8988T (cell line): Measurements from ENCODE around the gene ARHGEF17.

Experiments used
- DNase-seq: peaks from one replicate; pipeline ENCODE4 v3.0.0; 2011

The ARHGEF17 gene

DNA sequence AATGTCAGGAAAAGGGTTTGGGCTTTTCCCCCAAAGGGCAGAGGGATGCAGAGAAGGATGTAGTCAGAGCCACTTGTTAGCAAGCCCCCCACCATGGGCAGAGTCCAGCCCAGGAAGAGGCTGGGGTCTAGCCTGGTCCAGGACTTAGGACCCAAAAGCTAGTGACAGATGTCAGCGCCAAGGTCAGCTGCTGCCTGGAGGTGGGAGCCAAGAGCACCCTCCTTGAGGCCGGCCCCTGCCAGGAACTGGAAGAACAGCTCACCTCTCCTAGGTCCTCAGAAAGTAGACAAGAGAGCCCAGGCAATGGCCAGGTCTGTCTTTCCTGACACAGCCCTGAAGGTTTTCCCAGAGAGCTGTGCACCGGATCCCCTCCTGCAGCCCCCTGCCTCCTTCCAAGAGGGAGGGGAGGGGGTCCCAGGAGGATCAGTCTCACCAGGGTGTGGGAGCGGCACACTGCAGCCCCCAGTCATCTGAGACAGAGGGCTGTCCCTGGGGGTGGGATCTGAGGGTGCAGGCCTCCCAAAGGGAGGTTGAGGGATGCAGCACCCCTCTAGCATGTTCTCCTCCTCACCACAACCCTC, 14.6 kb upstream of the ARHGEF17 start:
- DNase-seq: no peak

- no peak for DNase-seq
These were observed 13.5 kb upstream of the ARHGEF17 start for GRCh38 chr11:73294604-73295003.

DNA sequence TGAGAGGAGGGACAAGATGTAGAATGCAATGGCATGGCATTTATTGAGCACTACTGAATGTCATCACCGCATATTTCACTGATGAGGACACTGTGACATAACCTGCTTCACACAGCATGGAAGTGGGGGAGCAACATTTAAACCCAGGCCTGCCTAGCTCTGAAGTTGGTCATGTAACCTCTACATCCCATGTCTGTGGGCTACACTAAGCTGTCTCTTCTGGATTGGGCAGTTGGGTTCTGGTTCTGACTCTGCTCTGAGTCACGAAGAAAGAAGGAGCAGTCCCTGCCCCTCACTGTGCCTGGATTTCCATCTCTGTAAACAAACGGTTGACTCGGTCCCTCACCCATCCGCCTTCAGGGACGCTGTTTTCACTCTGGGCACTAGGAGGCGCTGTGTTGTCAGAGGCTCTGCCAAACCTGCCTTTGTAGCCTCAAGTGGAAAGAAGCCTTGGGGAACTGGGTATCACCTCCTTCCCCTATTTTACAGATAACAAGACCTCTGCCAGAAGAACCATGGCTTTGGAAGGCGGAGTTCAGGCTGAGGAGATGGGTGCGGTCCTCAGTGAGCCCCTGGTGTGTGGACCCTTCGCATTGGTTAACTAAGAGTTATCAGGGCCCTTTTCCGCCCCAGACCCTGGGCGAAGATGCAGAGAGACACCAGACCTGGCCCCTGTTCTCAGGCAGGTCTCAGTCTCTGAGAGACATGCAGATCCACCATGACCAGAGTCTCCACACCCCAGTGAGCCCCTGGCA, 12.7 kb upstream of the ARHGEF17 start:
- DNase-seq: peak; percentile 74

GRCh38 chr11:73295996-73296318, 12.1 kb upstream of the ARHGEF17 start:
- no peak for DNase-seq

GRCh38 chr11:73296501-73297230, 11.4 kb upstream of the ARHGEF17 start:
- DNase-seq: no peak

DNA sequence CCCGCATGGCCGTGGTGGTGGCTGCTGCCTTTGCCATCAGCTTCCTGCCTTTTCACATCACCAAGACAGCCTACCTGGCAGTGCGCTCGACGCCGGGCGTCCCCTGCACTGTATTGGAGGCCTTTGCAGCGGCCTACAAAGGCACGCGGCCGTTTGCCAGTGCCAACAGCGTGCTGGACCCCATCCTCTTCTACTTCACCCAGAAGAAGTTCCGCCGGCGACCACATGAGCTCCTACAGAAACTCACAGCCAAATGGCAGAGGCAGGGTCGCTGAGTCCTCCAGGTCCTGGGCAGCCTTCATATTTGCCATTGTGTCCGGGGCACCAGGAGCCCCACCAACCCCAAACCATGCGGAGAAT, 10.9 kb upstream of the ARHGEF17 start:
- no peak for DNase-seq

DNA sequence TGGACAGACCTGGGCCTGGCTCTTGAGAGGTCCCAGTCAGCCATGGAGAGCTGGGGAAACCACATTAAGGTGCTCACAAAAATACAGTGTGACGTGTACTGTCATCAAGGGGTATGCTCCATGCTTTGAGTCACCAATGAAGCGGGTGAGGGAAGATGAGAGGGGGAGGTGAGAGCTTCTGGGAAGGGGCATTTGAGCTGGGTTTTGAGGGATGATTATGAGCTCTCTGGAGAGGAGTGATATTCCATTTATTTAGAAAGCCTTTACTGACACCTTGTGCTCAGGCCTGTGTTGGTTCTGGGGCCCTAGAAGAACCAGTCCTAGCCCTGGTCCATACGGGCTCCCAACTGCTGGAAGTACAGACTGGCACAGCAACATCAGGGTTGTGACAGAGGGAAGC, 10.4 kb upstream of the ARHGEF17 start:
- no peak for DNase-seq

DNA sequence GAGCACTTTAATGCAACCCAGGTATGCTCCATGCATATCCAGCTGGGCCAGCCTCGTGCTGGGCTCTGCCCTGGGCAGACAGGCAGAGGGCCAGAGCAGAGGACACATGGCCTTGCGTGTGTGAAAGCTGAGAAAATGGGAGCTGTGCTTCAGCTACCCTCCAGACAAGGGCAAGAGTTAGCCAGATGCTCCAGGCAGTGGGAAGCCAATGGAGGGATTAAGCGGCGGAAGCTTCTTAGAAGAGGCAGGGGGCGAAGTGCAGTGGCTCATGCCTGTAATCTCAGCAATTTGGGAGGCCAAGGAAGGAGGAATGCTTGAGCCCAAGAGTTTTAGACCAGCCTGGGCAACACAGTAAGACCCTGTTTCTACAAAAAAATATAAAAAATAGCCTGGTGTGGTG, 9.8 kb upstream of the ARHGEF17 start:
- no peak for DNase-seq

- DNase-seq: no peak
These were observed 8.3 kb upstream of the ARHGEF17 start for GRCh38 chr11:73299751-73300150.

DNA sequence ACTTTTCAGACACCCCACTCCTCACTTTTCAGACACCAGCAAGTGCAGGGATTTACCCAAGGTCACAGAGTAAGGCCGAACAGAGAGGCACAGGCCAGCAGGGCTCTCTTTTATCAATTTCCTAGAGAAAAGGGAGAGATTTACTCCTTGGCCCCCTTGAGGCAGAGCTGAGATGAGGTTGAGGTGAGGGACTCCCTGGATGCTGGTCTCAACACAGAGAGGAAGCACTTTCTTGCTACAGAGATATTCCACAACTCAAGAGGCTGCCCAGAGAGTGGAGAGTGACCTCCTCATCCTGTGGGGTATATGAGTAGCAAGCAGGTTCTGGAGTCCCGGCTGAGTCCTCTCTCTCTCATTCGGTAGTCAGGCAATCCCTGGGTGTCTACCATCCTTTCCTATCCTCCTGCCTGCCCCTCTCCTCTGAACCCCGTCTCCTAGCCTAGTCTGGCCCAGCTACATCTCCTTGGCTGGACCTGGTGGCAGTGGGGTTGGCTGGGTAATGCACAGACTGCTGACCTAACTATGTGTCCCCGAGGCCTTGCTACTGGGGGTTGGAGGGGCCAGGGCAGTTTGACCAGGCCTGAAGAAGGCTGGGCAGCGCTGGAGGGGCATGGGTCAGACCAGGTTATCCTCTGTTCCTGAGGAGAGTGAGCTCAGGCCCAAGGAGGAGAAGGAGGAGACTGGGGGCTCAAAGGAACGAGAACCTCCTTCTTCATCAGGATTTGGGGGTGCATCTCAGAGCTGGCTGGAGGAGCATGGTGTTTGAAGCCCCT, 1.8 kb upstream of the ARHGEF17 start:
- no peak for DNase-seq

- no peak for DNase-seq
These were observed 1.1 kb upstream of the ARHGEF17 start for GRCh38 chr11:73306977-73307322.

DNA sequence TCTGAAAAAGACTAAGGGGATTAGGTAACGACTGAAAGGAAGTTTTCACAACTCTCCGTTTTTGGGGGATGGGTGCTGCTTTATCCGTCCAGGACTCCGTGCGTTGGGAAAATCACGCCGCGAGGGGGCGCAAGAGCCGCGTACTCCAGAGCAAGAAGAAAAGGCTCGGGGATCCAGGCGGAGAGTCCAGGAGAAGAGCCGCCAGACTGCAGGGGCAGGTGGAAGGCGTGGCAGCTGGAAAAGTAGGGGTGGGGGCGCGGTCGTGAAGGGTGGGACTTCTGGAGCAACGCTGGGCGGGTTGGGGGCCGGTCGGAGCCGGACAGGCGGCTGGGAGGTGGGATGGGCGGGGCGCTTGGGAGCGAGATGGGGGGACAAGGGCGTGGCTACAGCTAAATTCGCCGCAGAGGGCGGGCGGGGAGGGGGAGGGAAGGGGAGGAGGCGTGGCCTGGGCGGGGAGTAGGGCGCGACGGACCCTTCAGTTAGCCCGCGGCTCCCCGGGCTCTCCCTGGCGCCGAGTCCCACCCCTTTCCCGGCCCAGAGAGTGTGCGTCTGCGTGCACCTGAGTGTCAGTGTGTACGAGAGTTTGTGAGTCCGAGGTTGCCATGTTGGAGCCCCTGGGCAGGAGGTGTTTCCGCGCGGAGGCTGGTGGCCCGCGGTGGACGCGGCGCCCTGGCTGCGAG, 613 bp upstream of the ARHGEF17 start:
- DNase-seq: peak; percentile 98

DNA sequence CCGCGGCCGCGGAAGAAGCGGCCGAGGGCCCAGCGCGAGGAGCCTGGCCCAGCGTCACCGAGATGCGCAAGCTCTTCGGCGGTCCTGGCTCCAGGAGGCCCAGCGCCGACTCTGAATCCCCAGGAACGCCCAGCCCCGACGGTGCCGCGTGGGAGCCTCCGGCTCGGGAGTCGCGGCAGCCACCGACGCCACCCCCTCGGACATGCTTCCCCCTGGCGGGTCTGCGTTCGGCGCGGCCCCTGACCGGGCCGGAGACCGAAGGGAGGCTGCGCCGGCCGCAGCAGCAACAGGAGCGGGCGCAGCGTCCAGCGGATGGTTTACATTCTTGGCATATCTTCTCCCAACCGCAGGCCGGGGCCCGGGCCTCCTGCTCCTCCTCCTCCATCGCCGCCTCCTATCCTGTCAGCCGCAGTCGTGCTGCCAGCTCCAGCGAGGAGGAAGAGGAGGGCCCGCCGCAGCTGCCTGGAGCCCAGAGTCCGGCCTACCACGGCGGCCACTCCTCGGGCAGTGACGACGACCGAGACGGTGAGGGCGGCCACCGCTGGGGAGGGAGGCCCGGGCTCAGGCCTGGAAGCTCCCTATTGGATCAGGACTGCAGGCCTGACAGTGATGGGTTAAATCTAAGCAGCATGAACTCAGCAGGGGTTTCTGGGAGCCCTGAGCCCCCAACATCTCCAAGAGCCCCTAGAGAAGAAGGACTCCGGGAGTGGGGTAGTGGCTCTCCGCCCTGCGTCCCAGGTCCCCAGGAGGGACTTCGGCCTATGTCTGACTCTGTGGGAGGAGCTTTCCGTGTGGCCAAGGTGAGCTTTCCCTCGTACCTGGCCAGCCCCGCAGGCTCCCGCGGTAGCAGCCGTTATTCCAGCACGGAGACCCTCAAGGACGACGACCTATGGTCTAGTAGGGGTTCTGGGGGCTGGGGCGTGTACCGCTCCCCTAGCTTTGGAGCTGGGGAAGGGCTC, 1.2 kb downstream of the ARHGEF17 start:
- peak; percentile 87 for DNase-seq

- DNase-seq: no peak
These were observed 2.0 kb downstream of the ARHGEF17 start for GRCh38 chr11:73310076-73310475.

DNA sequence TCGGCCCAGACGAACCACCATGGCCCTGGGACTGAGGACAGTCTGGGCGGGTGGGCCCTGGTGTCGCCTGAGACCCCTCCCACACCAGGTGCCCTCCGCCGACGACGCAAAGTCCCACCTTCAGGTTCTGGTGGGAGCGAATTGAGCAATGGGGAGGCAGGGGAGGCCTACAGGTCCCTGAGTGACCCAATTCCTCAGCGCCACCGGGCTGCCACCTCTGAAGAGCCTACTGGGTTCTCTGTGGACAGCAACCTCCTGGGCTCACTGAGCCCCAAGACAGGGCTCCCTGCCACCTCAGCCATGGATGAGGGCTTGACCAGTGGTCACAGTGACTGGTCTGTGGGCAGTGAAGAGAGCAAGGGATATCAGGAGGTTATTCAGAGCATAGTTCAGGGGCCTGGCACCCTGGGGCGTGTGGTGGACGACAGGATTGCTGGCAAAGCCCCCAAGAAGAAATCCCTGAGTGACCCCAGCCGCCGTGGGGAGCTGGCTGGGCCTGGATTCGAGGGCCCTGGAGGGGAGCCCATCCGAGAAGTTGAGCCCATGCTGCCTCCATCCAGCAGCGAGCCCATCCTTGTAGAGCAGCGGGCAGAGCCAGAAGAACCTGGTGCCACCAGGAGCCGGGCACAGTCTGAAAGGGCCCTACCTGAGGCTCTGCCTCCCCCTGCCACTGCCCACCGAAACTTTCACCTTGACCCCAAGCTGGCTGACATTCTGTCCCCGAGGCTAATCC, 2.8 kb downstream of the ARHGEF17 start:
- DNase-seq: no peak

DNA sequence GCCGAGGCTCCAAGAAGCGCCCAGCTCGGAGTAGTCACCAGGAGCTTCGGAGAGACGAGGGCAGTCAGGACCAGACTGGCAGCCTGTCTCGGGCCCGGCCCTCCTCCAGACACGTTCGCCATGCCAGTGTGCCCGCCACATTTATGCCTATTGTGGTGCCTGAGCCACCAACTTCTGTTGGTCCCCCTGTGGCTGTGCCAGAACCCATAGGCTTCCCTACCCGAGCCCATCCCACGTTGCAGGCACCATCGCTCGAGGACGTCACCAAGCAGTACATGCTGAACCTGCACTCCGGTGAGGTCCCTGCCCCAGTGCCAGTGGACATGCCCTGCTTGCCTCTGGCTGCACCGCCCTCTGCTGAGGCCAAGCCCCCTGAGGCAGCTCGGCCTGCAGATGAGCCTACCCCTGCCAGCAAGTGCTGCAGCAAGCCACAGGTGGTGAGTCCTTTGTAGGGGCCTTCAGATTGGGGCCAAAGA, 3.4 kb downstream of the ARHGEF17 start:
- no peak for DNase-seq

DNA sequence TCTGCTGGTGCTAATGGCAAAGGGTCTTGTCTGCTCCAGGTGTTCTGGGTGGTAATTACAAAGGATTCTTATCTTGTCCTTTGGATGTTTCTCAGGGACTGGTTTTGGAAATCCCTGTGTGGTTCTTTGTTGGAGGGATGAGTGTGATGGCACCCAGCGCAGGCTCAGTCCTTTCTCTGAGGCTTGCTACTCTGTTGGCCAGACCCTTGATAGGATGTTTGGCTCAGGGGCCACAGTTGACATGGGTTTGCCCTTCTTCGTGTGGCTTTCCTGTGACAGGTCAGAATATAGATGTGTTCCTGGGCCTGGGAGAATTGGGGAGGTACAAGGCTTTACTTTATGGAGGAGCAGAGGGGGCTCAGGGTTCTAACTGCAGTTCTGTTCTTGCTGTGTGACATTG, 4.0 kb downstream of the ARHGEF17 start:
- no peak for DNase-seq

GRCh38 chr11:73312851-73313327, 4.8 kb downstream of the ARHGEF17 start:
- no peak for DNase-seq

DNA sequence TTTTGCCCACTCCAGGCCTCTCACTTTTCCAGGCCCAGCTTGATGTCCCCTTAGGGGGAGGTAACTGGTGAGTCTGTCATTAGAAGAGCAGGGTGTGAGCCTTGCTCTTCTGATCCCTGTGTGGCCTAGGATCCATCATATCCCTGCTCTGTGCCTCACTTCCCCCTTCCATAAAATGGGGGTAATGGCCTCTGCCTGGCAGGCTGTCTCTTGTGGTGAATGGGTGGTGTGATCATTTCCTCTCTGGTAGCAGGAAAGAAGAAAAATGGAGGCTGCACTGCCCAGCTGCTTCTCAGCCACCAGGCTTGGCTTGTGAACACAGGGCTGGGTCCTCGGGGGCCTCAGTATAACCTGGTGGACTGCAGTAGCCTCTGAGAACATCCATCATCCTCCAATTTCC, 5.6 kb downstream of the ARHGEF17 start:
- DNase-seq: no peak

DNA sequence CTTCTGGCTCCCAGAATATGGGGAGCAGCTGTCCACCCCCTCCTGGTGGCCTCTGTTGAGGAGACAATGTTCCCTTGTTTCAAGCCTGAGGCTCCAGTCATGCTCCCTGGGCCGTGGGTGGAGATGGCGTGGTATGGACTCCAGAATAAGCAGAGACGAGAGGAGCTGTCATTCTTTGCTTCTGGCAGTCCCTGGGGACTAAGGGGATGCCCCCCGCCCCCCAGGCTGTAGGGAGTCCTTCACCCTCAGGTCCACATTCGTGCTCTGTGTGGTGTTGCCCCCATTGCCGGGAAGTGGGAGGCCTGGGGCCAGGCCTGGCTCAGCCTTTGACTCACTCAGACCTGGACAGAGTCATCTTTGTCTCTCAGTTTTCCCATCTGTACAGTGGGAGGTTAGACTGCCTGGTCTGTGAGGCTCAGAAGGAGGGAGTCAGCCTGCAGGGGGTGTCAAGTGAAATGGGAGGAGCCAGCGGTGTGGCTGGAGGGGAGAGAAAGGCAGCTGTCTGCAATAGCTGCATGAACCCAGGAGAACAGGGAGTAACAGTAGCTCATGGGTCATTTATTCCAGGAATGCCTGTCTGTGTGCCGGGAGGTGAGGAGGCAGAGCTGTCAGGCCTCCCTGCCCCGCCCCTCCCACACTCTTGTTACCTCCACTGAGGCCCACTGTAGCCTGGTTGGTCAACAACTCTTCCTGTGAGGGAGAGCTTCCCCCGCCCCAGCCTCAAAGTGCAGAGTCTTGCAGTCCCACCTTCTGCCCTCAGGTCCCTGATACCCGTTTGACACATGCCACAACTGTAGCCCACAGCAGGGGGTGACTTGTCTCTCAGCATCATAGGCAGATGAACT, 6.3 kb downstream of the ARHGEF17 start:
- peak; percentile 82 for DNase-seq
